Liver (tissue), 3 donors: Measurements from ENCODE around the gene TBL1XR1.

Experiments used
- HNF4G ChIP-seq: IDR thresholded peaks from 2 replicates; pipeline ENCODE4 v1.6.1; 2016; ENCODE audit warnings: antibody characterized with exemption
- TF ChIP-seq, protein P1 (sequence below): fragments of 150-350 bp; IDR thresholded peaks from 2 replicates; pipeline ENCODE4 v1.5.1; 2017; ENCODE audit warnings: improper control_type of control experiment, low read depth, low read length; ENCODE audit not compliant: missing input control
- donor health status: healthy.
- donor health status: healthy.

DNA sequence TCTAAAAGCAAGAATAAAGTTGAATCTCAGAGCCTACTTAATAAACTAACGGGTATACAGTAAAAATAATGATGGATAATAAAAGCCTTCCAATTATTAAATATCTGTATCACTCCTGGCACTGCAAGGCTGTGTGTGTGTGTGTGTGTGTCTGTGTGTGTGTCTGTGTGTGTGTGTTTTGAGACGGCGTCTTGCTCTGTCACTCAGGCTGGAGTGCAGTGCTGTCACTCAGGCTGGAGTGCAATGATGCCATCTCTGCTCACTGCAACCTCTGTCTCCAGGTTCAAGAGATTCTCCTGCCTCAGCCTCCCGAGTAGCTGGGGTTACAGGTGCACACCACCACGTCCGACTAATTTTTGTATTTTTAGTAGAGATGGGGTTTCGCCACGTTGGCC lies 62.5 kb downstream of the TBL1XR1 start:
- TF ChIP-seq, protein P1, sequence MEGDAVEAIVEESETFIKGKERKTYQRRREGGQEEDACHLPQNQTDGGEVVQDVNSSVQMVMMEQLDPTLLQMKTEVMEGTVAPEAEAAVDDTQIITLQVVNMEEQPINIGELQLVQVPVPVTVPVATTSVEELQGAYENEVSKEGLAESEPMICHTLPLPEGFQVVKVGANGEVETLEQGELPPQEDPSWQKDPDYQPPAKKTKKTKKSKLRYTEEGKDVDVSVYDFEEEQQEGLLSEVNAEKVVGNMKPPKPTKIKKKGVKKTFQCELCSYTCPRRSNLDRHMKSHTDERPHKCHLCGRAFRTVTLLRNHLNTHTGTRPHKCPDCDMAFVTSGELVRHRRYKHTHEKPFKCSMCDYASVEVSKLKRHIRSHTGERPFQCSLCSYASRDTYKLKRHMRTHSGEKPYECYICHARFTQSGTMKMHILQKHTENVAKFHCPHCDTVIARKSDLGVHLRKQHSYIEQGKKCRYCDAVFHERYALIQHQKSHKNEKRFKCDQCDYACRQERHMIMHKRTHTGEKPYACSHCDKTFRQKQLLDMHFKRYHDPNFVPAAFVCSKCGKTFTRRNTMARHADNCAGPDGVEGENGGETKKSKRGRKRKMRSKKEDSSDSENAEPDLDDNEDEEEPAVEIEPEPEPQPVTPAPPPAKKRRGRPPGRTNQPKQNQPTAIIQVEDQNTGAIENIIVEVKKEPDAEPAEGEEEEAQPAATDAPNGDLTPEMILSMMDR = no peak
- no peak for TF ChIP-seq HNF4G
